PC-3 (cell line): ENCODE results near the gene CAMK2N2.

Experiments
- CTCF ChIP-seq: fragments of 300-600 bp; sonication (generic); conservative IDR thresholded peaks from 2 replicates; pipeline ENCODE4 v1.5.1; 2017; ENCODE audit warnings: antibody characterized with exemption, low read depth, mild to moderate bottlenecking, low read length
- EZH2phosphoT487 ChIP-seq: fragments of 300-600 bp; sonication (generic); IDR thresholded peaks from 2 replicates; pipeline ENCODE4 v1.6.1; 2018; ENCODE audit warnings: mild to moderate bottlenecking, antibody characterized with exemption, low read length, borderline replicate concordance

GRCh38 chr3:184260724-184261269 is 556 bp downstream of the CAMK2N2 start:
- TF ChIP-seq CTCF (no peak), EZH2phosphoT487 (no peak)
